ENCODE results near the gene YARS2.
A peak's percentile ranks its signal among the peaks of the same experiment; 100 is the strongest.

YARS2 gene

GRCh38 chr12:32755654-32756475, at the start of gene YARS2:
Gene YARS2 (minus strand): TSS chr12:32755897. CDS start chr12:32755874, 23 bp downstream.
- DNase-seq, result peak; percentile 52 to 69

DNA sequence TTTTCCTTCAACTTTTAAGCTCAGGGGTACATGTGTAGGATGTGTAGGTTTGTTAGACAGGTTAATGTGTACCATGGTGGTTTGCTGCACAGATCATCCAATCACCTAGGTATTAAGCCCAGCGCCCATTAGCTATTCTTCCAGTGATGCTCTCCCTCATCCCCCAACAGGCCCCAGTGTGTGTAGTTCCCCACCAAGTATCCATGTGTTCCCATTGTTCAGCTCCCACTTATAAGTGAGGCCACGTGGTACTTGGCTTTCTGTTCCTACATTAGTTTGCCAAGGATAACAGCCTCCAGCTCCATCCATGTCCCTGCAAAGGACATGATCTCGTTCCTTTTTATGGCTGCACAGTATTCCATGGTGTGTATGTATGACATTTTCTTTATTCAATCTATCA, 48.6 kb upstream of the YARS2 start:
- DNase-seq, result no peak

GRCh38 chr12:32801269-32801980, 45.7 kb upstream of the YARS2 start:
- no peak for DNase-seq

GRCh38 chr12:32794281-32794680, 38.6 kb upstream of the YARS2 start:
- DNase-seq, result no peak

- no peak for DNase-seq
These were observed 34.2 kb upstream of the YARS2 start for GRCh38 chr12:32789916-32790315.

DNA sequence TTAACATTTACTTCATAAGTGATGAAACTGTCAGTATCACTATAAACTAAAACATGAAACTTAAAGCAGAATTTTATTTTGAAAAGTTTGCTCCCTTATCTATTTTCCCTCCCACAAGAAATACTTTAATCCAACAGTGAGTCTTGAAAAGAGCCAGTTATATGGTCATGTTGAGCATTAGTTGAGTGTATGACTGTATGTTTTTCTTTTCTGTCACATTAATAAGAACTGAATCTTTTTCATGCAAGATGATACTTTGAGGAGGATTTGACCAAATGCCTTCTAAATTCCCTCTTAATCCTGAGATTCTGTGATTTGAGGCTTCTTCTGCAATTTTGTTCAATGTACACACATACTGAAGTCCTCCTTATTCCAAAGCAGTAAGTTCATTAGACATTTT, 33.7 kb upstream of the YARS2 start:
- no peak for DNase-seq

GRCh38 chr12:32788405-32788804, 32.7 kb upstream of the YARS2 start:
- DNase-seq, result no peak

GRCh38 chr12:32785557-32785956, 29.9 kb upstream of the YARS2 start:
- DNase-seq, result no peak

DNA sequence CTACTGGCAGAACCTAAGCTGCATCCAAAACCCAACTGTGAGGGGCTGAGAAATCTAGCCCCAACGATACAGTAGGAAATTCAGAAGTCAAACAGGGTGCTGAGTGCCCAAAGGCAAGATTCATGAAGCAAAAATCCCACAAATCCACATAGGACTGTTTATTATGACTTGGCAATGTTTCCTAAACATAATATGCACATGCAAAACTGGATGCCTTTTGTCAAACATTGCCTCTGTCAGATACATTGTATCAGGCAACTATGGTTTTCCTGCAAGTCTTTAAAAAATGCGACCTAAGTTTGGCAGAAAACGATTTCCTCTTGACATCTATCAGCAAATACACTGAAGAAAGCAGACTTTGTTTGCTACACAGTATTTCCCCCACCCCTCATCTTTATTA, 27.3 kb upstream of the YARS2 start:
- no peak for DNase-seq

DNA sequence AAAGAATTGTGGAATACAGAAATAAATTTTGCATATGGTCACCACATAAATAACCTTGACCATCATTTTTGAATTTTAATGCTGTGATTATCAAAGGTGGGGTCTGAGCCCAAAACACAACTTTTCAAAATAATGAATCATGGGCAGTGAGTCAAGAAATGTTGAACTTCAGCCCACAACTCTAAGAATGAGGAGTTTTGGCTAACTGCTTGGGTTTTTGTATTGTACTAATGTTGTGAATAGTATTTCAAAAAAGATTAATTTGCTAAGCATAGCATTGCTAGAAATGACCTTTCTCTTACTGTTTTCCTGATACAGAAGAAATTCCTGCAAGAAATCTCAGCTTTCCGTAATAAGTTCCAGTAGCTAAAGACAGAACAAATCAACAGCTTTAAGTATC, 24.4 kb upstream of the YARS2 start:
- DNase-seq, result no peak

DNA sequence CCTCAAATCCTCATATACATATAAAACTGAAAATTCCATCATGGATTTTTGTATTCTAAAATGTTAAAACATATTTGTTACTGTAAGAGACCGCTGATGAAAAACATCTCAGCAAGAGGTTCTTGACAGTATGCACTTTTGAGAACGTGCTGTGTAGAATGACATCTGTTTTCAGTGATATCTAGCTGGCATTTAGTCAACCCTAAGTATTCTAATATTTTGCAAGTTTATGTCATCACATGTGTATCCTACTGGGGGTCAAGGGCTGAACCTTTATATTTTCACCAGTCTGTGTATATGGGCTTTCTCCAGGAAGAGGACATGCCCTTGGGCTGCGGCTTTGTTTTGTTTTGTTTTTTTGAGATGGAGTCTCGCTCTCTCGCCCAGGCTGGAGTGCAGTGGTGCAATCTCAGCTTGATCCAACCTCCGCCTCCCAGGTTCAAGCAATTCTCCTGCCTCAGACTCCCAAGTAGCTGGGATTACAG, 22.0 kb upstream of the YARS2 start:
- DNase-seq, result no peak

GRCh38 chr12:32777159-32777558, 21.5 kb upstream of the YARS2 start:
- no peak for DNase-seq

DNA sequence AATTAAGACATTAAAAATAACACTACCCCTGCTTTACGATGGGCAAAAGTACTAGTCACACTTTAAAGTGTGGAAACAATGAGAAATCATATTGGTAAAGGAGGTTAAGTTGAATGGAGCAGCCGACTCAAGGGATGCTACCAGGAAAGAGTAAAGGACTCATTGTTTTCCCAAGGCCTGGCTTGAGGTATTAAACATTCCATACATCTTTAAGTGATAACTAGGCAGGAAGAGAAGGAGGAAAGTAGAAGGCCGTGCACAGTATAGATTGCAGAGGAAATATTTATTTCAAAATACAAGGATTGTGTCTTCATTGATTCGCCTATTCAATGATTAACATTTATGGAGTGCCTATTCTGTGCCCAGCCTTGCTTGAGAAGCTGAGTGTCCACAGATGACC, 20.6 kb upstream of the YARS2 start:
- no peak for DNase-seq

- no peak for DNase-seq
These were observed 18.0 kb upstream of the YARS2 start for GRCh38 chr12:32773691-32774090.

DNA sequence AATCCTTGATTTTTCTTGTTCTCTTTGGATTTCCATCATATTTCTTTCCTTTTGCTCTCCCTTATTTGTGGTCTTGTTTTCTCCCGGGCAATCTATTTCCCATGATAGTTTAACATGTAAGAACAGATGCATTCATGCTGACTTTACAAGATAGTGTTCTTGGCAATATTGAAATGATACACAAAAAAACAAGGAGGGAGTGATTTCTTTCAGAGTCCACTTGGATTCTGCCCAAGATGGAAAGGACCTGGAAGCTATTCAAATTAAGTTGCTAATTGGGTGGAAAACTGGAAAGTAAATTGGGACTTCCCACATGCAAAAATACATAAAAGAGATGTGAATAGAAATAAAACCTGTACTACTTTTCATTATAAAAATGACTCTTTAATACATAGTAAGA, 14.4 kb upstream of the YARS2 start:
- no peak for DNase-seq

DNA sequence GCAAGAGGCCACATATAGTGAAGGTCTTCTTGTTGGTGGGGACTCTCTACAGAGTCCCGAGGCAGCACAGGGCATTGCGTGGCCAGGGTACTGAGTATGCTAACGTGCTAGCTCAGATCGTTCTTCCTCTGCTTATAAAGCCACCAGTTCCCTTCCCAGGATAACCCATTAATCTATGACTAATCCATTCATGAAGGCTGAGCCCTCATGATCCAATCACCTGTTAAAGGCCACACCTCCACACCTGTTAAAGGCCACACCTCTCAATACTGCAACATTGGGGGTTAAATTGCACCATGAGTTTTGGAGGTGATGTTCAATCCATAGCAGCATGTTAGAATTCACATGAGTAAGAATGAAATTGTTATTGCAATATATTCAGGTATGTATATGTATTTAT, 12.8 kb upstream of the YARS2 start:
- DNase-seq, result no peak

DNA sequence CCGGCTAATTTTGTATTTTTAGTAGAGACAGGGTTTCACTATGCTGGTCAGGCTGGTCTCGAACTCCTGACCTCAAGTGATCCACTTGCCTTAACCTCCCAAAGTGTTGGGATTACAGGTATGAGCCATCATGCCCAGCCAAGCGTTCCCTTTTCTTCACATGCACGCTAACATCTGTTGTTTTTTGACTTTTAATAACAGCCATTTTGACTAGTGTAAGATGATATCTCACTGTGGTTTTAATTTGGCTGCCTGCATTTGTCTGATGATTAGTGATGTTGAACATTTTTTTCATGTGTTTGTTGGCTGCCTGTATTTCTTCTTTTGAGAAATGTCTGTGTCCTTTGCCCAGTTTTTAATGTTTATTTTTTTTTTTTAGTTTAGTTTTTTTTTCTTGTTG, 10.2 kb upstream of the YARS2 start:
- no peak for DNase-seq

- DNase-seq, result no peak
These were observed 6.0 kb upstream of the YARS2 start for GRCh38 chr12:32761716-32762115.

GRCh38 chr12:32757157-32757556, 1.5 kb upstream of the YARS2 start:
- DNase-seq, result no peak

DNA sequence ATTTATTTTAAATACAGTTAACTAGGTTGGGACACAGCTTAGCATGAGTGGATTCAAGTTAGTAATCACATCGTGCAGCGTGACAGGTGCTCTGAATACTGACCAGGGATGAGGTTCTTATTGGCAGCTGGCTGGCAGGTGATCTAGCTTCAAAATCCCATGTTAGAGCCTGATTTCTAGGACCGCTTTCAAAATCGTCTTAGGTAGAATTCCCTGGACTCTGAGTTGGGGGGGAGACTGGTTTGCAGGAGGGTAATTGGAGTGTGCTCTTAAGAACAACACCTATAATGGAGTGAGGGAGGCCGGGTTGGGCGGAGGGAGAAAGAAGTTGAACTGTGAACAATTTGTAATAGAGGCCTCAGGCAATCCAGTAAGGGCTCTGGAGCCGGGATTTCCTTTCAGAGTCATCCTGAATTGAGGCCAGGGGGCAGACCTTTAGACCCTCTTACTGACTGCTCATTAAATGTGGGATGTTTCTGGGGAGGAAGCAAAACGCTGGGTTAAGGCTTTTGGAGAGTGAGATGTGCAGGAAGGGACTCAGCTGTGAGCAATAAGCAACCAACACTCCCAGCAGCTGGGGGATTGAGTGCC, 874 bp upstream of the YARS2 start:
- DNase-seq, result no peak

GRCh38 chr12:32755051-32755653, 545 bp downstream of the YARS2 start:
- DNase-seq, result no peak

DNA sequence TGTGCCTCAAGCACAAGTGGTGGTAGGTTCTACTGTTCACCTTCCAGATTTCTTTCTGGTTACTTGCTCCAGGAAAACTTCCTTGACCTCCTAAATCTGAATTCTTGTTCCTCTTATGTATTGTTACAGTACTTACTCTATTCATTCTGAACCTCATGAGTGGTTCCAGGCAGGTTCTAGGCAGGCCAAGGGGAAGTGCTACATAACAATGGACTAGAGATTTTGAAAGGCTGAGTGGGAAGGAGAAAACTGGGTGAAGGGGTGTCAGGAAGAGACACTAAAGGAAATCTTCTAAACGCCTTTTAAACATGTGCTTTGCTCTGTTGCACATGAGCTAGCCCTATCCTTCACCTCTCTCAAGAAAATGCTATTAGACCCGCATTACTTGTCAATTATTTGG, 1.6 kb downstream of the YARS2 start:
- DNase-seq, result no peak

DNA sequence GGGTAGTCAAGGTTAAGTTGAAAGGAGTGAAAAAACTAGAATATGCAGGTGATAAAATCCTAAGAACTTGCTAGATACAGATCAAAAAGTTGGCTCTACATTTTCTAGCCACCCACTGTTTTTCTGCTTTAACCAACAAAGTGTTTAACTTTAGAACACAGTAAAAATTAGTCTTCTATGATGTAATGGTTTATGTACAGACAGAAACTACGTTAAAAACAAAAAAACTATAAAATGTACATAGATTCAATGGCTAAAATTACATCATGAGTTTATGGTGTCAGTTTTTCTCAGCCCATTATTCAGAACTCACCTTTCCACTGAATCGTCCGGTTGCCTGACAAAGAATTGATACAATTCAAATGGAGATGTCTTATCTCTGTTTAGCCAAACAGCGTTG, 2.1 kb downstream of the YARS2 start:
- DNase-seq, result no peak

DNA sequence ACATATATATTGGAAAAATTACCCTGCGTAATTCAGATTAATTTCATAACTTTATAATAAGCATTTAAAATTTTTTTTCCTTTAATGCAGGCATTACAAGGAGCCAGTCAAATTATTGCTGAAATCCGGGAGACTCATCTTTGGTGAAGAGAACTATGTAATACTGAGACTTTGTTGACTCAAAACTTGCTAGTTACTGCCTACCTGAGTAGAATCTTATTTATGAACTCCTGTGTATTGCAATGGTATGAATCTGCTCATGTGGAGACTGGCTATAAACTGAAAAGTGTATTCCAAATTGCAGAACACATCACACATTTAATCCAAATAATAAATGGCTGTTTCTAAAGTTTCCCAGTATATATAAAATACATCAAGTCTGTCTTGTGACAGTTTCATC, 12.4 kb downstream of the YARS2 start:
- no peak for DNase-seq
